ENCODE measurements around the gene PLA2G5.

- TF ChIP-seq CTCF (IDR thresholded peaks at IDR 0.05; ENCODE audit: borderline replicate concordance, extremely low read depth, low read length, poor library complexity, severe bottlenecking) (no peak), EZH2 (IDR thresholded peaks at IDR 0.05; ENCODE audit: borderline replicate concordance, low read depth, low read length, severe bottlenecking) (no peak)
Observed at GRCh38 chr1:20105856-20106255, 35.9 kb downstream of the PLA2G5 start.

Measured in DND-41 (cell line).